Liver (tissue), 9 donors: ENCODE results near the gene SORCS2. TPM values are rescaled to one million over a fixed set of nuclear protein-coding genes. Genes with fewer than 3 reads are reported as not detected.

Experiments used
- DNase-seq: peaks from one replicate; pipeline ENCODE4 v3.0.0-alpha.2; 2017; ENCODE audit warnings: low spot score
- H3K27ac ChIP-seq, 2 donors: one replicate each; pipeline ENCODE4 v1.7.0; 2013; ENCODE audit warnings: inconsistent platforms in 2 of 2, low read length in 2 of 2, control low read depth in 1 of 2, low read depth in 1 of 2, mild to moderate bottlenecking in 1 of 2
- H3K27me3 ChIP-seq, 4 donors: one replicate each; pipeline versions ENCODE4 v1.6.1 to v1.7.0; 2013; ENCODE audit warnings: low read length in 3 of 4, inconsistent platforms in 1 of 4, mild to moderate bottlenecking in 1 of 4, moderate library complexity in 1 of 4; ENCODE audit not compliant: control insufficient read depth in 4 of 4, insufficient read depth in 4 of 4
- H3K36me3 ChIP-seq, 4 donors: one replicate each; pipeline versions ENCODE4 v1.6.1 to v1.7.0; 2013; ENCODE audit warnings: low read length in 3 of 4, mild to moderate bottlenecking in 3 of 4, low read depth in 1 of 4, moderate library complexity in 1 of 4; ENCODE audit not compliant: control insufficient read depth in 4 of 4, insufficient read depth in 3 of 4
- H3K4me1 ChIP-seq, 4 donors: one replicate each; pipeline versions ENCODE4 v1.6.1 to v1.7.0; 2013; ENCODE audit warnings: low read length in 3 of 4, mild to moderate bottlenecking in 3 of 4, moderate library complexity in 1 of 4; ENCODE audit not compliant: control insufficient read depth in 4 of 4, insufficient read depth in 4 of 4
- H3K4me3 ChIP-seq, 3 donors: one replicate each; pipeline versions ENCODE4 v1.6.1 to v1.7.0; 2013; ENCODE audit warnings: low read length in 3 of 3, control low read depth in 1 of 3, low read depth in 1 of 3, mild to moderate bottlenecking in 1 of 3
- H3K9ac ChIP-seq, 2 donors: one replicate each; pipeline ENCODE4 v1.7.0; 2013; ENCODE audit warnings: low read length in 2 of 2, mild to moderate bottlenecking in 2 of 2, moderate library complexity in 2 of 2, control low read depth in 1 of 2, low read depth in 1 of 2
- H3K9me3 ChIP-seq, 4 donors: one replicate each; pipeline versions ENCODE4 v1.6.1 to v1.7.0; 2013; ENCODE audit warnings: low read length in 3 of 4; ENCODE audit not compliant: control insufficient read depth in 4 of 4
- EGR1 ChIP-seq, 2 donors: IDR thresholded peaks; 2 replicates each; pipeline ENCODE4 v1.6.1; 2016 to 2018; ENCODE audit warnings: antibody characterized with exemption in 2 of 2, low read depth in 2 of 2
- FOXA1 ChIP-seq: IDR thresholded peaks from 2 replicates; pipeline ENCODE4 v1.6.1; 2016; ENCODE audit warnings: antibody characterized with exemption
- FOXA2 ChIP-seq: IDR thresholded peaks from 2 replicates; pipeline ENCODE4 v1.6.1; 2016; ENCODE audit warnings: antibody characterized with exemption
- GABPA ChIP-seq, 2 donors: IDR thresholded peaks in 1 of 2; conservative IDR thresholded peaks in 1 of 2; 2 replicates each; pipeline ENCODE4 v1.6.1; 2016; ENCODE audit warnings: antibody characterized with exemption in 2 of 2, mild to moderate bottlenecking in 1 of 2, moderate library complexity in 1 of 2
- HNF4A ChIP-seq, 2 donors: conservative IDR thresholded peaks; 2 replicates each; pipeline ENCODE4 v1.6.1; 2016; ENCODE audit warnings: antibody characterized with exemption in 2 of 2, mild to moderate bottlenecking in 2 of 2
- JUND ChIP-seq, 2 donors: IDR thresholded peaks; 2 replicates each; pipeline ENCODE4 v1.6.1; 2016; ENCODE audit warnings: antibody characterized with exemption in 2 of 2
- NR2F2 ChIP-seq: IDR thresholded peaks from 2 replicates; pipeline ENCODE4 v1.6.1; 2016; ENCODE audit warnings: antibody characterized with exemption
- RXRA ChIP-seq, 2 donors: IDR thresholded peaks; 2 replicates each; pipeline ENCODE4 v1.6.1; 2017 to 2018; ENCODE audit warnings: antibody characterized with exemption in 2 of 2, mild to moderate bottlenecking in 1 of 2
- SP1 ChIP-seq: IDR thresholded peaks from 2 replicates; pipeline ENCODE4 v1.6.1; 2018; ENCODE audit warnings: antibody characterized with exemption, mild to moderate bottlenecking
- TAF1 ChIP-seq: conservative IDR thresholded peaks from 2 replicates; pipeline ENCODE4 v1.6.1; 2016; ENCODE audit warnings: antibody characterized with exemption, mild to moderate bottlenecking
- YY1 ChIP-seq: IDR thresholded peaks from 2 replicates; pipeline ENCODE4 v1.6.1; 2016; ENCODE audit warnings: antibody characterized with exemption, mild to moderate bottlenecking
- WGBS: extraction: QIAGEN DNeasy Blood & Tissue Kit; methylation state at CpG from one replicate; pipeline ENCODE4 v1.1.7; 2013; 5-methylcytosine and 5-hydroxymethylcytosine counted together
- polyA plus RNA-seq, 2 donors: library from polyadenylated mRNA; stranded (reverse) in 1 of 2; unstranded in 1 of 2; fragments of 200-250 nt in 1 of 2; fragments of >200 nt in 1 of 2; fragmentation: Nextera tagmentation in 1 of 2; extraction: Ambion mirVana in 1 of 2; gene quantifications; one replicate each; pipeline versions ENCODE4 v1.2.1 to v1.2.3, GENCODE V29; 2013 to 2015
- total RNA-seq, 2 donors: library from RNA; depleted of rRNA; stranded (reverse); fragments of >200 nt; gene quantifications; one replicate each; pipeline ENCODE4 v1.2.3, GENCODE V29; 2014
- TF ChIP-seq, protein P1 (sequence below): IDR thresholded peaks from 2 replicates; pipeline ENCODE4 v1.6.1; 2016; ENCODE audit warnings: antibody characterized with exemption, mild to moderate bottlenecking
- TF ChIP-seq, protein P2 (sequence below): IDR thresholded peaks from 2 replicates; pipeline ENCODE4 v1.6.1; 2016; ENCODE audit warnings: antibody characterized with exemption
- TF ChIP-seq, protein P3 (sequence below): IDR thresholded peaks from 2 replicates; pipeline ENCODE4 v1.6.1; 2016; ENCODE audit warnings: antibody characterized with exemption
- donor health status: healthy.
- donor health status: healthy.
- donor health status: healthy.
- donor health status: healthy.
- donor health status: healthy.

The SORCS2 gene
- total and polyA plus RNA-seq, 4 donors = 0.10 to 1.4 (median 0.92) TPM

DNA sequence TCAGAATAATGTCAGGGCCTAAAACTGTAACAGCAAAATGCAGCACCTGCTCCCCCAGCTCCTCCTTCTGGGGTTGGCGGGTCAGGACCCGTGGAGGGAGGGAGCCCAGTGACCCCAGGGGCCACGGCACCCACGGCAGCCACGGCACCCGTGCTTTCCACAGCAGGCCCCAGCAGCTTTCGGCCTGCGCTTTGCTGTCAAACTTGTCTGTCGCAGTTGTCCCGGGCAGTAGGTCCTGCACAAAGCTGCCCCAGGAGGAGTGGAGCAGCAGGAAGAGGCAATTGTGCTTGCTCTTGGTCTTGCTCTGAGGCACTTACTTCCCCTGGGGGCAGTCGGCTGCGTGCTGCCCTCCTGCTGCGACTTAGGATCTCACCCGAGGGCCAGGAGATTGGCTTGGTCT lies 563.7 kb downstream of the SORCS2 start:
- no peaks in the 10 kb centered on the region for H3K9me3 ChIP-seq
- no peaks in the 10 kb centered on the region for H3K27me3 ChIP-seq
- no peaks in the 10 kb centered on the region for H3K36me3 ChIP-seq
- 94% methylated on average over 14 of the region's 14 CpGs for WGBS
- no peak for DNase-seq
- H3K9ac ChIP-seq = no peak overlapping the region
- H3K4me1 ChIP-seq = no peaks in the 10 kb centered on the region
- H3K27ac ChIP-seq = no peak overlapping the region
- no peak overlapping the region for H3K4me3 ChIP-seq
- TF ChIP-seq FOXA2 = no peak
- TF ChIP-seq GABPA (IDR thresholded peaks at IDR 0.05 in 1 of 2, conservative IDR thresholded peaks at IDR 0.05 in 1 of 2) = no peak
- no peak for TF ChIP-seq HNF4A (conservative IDR thresholded peaks at IDR 0.05)
- TF ChIP-seq JUND (IDR thresholded peaks at IDR 0.05) = no peak
- no peak for TF ChIP-seq NR2F2
- no peak for TF ChIP-seq YY1
- TF ChIP-seq RXRA (IDR thresholded peaks at IDR 0.05) = no peak
- TF ChIP-seq, protein P1, sequence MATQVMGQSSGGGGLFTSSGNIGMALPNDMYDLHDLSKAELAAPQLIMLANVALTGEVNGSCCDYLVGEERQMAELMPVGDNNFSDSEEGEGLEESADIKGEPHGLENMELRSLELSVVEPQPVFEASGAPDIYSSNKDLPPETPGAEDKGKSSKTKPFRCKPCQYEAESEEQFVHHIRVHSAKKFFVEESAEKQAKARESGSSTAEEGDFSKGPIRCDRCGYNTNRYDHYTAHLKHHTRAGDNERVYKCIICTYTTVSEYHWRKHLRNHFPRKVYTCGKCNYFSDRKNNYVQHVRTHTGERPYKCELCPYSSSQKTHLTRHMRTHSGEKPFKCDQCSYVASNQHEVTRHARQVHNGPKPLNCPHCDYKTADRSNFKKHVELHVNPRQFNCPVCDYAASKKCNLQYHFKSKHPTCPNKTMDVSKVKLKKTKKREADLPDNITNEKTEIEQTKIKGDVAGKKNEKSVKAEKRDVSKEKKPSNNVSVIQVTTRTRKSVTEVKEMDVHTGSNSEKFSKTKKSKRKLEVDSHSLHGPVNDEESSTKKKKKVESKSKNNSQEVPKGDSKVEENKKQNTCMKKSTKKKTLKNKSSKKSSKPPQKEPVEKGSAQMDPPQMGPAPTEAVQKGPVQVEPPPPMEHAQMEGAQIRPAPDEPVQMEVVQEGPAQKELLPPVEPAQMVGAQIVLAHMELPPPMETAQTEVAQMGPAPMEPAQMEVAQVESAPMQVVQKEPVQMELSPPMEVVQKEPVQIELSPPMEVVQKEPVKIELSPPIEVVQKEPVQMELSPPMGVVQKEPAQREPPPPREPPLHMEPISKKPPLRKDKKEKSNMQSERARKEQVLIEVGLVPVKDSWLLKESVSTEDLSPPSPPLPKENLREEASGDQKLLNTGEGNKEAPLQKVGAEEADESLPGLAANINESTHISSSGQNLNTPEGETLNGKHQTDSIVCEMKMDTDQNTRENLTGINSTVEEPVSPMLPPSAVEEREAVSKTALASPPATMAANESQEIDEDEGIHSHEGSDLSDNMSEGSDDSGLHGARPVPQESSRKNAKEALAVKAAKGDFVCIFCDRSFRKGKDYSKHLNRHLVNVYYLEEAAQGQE = no peak
- TF ChIP-seq, protein P2, sequence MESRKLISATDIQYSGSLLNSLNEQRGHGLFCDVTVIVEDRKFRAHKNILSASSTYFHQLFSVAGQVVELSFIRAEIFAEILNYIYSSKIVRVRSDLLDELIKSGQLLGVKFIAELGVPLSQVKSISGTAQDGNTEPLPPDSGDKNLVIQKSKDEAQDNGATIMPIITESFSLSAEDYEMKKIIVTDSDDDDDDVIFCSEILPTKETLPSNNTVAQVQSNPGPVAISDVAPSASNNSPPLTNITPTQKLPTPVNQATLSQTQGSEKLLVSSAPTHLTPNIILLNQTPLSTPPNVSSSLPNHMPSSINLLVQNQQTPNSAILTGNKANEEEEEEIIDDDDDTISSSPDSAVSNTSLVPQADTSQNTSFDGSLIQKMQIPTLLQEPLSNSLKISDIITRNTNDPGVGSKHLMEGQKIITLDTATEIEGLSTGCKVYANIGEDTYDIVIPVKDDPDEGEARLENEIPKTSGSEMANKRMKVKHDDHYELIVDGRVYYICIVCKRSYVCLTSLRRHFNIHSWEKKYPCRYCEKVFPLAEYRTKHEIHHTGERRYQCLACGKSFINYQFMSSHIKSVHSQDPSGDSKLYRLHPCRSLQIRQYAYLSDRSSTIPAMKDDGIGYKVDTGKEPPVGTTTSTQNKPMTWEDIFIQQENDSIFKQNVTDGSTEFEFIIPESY = no peak
- TF ChIP-seq TAF1 = no peak

DNA sequence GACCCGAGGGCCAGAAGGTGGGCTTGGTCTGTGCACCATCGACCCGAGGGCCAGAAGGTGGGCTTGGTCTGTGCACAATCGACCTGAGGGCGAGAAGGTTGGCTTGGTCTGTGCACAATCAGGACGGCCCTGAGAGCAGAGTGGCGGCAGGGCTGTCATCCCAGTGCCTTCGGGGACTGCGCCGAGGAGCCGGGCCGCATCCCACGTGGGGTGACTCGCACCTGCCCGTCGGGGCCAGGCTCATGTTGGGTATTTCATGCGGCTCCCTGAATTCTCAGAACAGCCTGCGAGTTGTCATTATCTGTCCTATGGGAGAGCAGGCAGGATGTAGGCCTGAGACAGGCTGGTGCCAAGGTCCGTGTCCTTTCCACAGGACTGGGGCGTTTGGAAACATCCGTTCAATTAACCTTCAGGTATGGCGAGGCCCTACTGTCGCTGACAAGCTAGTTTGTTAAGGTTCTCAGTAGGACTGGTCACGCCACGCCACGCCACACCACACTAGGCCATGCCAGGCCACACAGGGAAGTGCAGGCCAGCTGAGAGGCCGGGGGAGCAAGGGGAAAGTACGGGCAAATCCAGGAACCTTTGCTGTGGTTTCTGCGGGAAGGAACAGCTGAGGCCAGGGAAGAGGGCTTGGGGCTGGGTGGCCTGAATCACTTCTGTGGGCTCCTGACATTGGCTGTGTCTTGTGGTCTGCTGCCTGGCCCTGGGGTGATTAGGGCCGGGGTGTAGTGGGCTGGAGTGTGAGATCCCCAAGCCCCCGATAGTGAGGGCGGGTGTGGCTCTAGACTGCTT lies 564.4 kb downstream of the SORCS2 start:
- DNase-seq = no peak
- Histone ChIP-seq H3K27ac (no peak overlapping the region), H3K4me3 (no peak overlapping the region), H3K9me3 (no peaks in the 10 kb centered on the region), H3K4me1 (no peaks in the 10 kb centered on the region), H3K27me3 (no peaks in the 10 kb centered on the region), H3K36me3 (no peaks in the 10 kb centered on the region), H3K9ac (no peak overlapping the region)
- WGBS = 90% methylated on average over 32 of the region's 32 CpGs
- TF ChIP-seq TAF1 (no peak), GABPA (IDR thresholded peaks at IDR 0.05 in 1 of 2, conservative IDR thresholded peaks at IDR 0.05 in 1 of 2) (no peak), JUND (IDR thresholded peaks at IDR 0.05) (no peak), FOXA2 (no peak), FOXA1 (no peak), SP1 (no peak), EGR1 (IDR thresholded peaks at IDR 0.05; ENCODE audit: low read depth in 2 of 2) (no peak)
- TF ChIP-seq, protein P3, sequence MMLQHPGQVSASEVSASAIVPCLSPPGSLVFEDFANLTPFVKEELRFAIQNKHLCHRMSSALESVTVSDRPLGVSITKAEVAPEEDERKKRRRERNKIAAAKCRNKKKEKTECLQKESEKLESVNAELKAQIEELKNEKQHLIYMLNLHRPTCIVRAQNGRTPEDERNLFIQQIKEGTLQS = no peak
- TF ChIP-seq, protein P1 = no peak
- TF ChIP-seq, protein P2 = no peak
